NCI-H2227 (cell line): ENCODE results near the gene ZNF524.

Experiments used
- DNase-seq: peaks from one replicate; lab custom pipeline; 2025; ENCODE audit not compliant: unreplicated experiment; lab: John Stamatoyannopoulos, UW

Gene ZNF524

GRCh38 chr19:55652311-55653128, 52.4 kb downstream of the ZNF524 start:
- no peak for DNase-seq
